Ovary (tissue), 3 donors: ENCODE results near the gene CEP20.
"Not testable (repeated sequence)": the region's sequence is repeated elsewhere in the genome, so short reads cannot be mapped to it uniquely, and the experiment has no call there.

Experiments used
- EP300 ChIP-seq: sonication (generic); formaldehyde crosslinking; IDR thresholded peaks from one replicate; pipeline ENCODE4 v1.6.1; 2017; ENCODE audit warnings: antibody characterized with exemption
- POLR2A ChIP-seq: fragments of 450-650 bp; IDR thresholded peaks from one replicate; pipeline ENCODE4 v1.6.1; 2017; ENCODE audit warnings: antibody characterized with exemption, mild to moderate bottlenecking, moderate library complexity
- TF ChIP-seq, protein P1 (sequence below), 3 donors: fragments of 450-650 bp in 2 of 3; fragments of 200-600 bp in 1 of 3; IDR thresholded peaks; one replicate each; pipeline versions ENCODE4 v1.5.1 to v1.8.0; 2016 to 2022; ENCODE audit warnings: antibody characterized with exemption in 3 of 3, mild to moderate bottlenecking in 1 of 3
- donor health status: DM: no; HTN: no; CAD: no.

DNA sequence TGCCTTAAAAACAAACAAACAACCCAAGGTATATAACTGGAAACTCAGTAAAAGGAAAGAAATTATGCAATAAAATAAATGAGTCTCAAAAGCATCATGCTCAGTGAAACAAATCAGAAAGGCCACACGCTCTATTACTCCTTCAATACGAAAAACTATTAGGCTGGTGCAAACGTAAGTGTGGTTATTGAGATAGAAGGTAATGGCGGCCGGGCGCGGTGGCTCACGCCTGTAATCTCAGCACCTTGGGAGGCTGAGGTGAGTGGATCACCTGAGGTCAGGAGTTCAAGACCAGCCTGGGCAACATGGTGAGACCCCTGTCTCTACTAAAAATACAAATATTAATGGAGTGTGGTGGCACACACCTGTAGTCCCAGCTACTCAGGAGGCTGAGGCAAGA lies 49.2 kb downstream of the CEP20 start:
- TF ChIP-seq, protein P1, sequence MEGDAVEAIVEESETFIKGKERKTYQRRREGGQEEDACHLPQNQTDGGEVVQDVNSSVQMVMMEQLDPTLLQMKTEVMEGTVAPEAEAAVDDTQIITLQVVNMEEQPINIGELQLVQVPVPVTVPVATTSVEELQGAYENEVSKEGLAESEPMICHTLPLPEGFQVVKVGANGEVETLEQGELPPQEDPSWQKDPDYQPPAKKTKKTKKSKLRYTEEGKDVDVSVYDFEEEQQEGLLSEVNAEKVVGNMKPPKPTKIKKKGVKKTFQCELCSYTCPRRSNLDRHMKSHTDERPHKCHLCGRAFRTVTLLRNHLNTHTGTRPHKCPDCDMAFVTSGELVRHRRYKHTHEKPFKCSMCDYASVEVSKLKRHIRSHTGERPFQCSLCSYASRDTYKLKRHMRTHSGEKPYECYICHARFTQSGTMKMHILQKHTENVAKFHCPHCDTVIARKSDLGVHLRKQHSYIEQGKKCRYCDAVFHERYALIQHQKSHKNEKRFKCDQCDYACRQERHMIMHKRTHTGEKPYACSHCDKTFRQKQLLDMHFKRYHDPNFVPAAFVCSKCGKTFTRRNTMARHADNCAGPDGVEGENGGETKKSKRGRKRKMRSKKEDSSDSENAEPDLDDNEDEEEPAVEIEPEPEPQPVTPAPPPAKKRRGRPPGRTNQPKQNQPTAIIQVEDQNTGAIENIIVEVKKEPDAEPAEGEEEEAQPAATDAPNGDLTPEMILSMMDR (IDR thresholded peaks at IDR 0.05): not testable (repeated sequence)
- TF ChIP-seq EP300, POLR2A: not testable (repeated sequence)
